ENCODE measurements around the gene ASF1B.

Gene ASF1B

GRCh38 chr19:14156122-14156521 lies 19.7 kb upstream of the ASF1B start:
- no peak overlapping the region for H2AFZ ChIP-seq (ENCODE audit: low read length)
- DNase-seq: no peak
- H3K4me2 ChIP-seq (ENCODE audit: low read depth, low read length): no peak overlapping the region
- no peak overlapping the region for H3K9ac ChIP-seq (ENCODE audit: low read length)
- H3K9me3 ChIP-seq (replicated peaks; ENCODE audit: insufficient read depth, low read length): no peaks in the 10 kb centered on the region
- H3K36me3 ChIP-seq (replicated peaks; ENCODE audit: insufficient read depth, low read length): no peaks in the 10 kb centered on the region
- H4K20me1 ChIP-seq (ENCODE audit: insufficient read depth, low read length): no peaks in the 10 kb centered on the region
- TF ChIP-seq CTCF (IDR thresholded peaks at IDR 0.05; ENCODE audit: low read length) (no peak), EZH2 (optimal IDR thresholded peaks at IDR 0.05; ENCODE audit: low read depth, low read length) (no peak), EZH2phosphoT487 (IDR thresholded peaks at IDR 0.05; ENCODE audit: low read length) (no peak)
- no peaks in the 10 kb centered on the region for H3K4me1 ChIP-seq (ENCODE audit: low read length)
- H3K9me2 ChIP-seq (replicated peaks; ENCODE audit: insufficient read depth, low read length): no peaks in the 10 kb centered on the region
- H3K27ac ChIP-seq (ENCODE audit: low read length): no peak overlapping the region
- H3K27me3 ChIP-seq (replicated peaks; ENCODE audit: insufficient read depth, low read length): peaks cover 29% of the 10 kb centered on the region
- H3K4me3 ChIP-seq (ENCODE audit: low read length): no peak overlapping the region
- H3K79me2 ChIP-seq (ENCODE audit: low read length): no peaks in the 10 kb centered on the region
- H3F3A ChIP-seq (ENCODE audit: insufficient read depth, low read length): no peaks in the 10 kb centered on the region

DNA sequence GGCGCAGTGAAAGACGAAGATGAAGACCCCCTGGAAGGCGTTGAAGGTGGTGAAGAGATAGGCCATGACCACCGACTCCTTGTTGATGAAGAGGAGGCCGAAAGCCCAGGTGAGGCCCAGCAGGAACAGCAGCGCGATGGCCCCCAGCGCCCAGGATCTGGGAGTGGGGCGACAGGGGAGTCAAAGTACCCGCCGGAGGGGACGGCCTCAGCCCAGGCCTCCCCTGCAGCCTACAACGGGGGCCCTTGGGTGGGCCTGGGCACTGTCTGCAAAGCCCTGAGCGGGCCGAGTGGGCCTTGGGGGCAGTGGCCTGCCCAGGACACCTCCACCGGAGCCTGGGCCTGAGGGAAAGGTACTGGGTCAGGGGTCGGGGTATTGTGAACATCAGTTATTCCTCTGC lies 19.0 kb upstream of the ASF1B start:
- Histone ChIP-seq H3K4me2 (ENCODE audit: low read depth, low read length) (no peak overlapping the region), H3K27ac (ENCODE audit: low read length) (no peak overlapping the region), H3K4me3 (ENCODE audit: low read length) (no peak overlapping the region), H3K27me3 (replicated peaks; ENCODE audit: insufficient read depth, low read length) (peaks cover 22% of the 10 kb centered on the region), H3K9ac (ENCODE audit: low read length) (no peak overlapping the region), H3K4me1 (ENCODE audit: low read length) (no peaks in the 10 kb centered on the region), H3K9me3 (replicated peaks; ENCODE audit: insufficient read depth, low read length) (no peaks in the 10 kb centered on the region), H4K20me1 (ENCODE audit: insufficient read depth, low read length) (no peaks in the 10 kb centered on the region), H3F3A (ENCODE audit: insufficient read depth, low read length) (no peaks in the 10 kb centered on the region), H3K36me3 (replicated peaks; ENCODE audit: insufficient read depth, low read length) (no peaks in the 10 kb centered on the region), H3K9me2 (replicated peaks; ENCODE audit: insufficient read depth, low read length) (no peaks in the 10 kb centered on the region), H2AFZ (ENCODE audit: low read length) (no peak overlapping the region), H3K79me2 (ENCODE audit: low read length) (no peaks in the 10 kb centered on the region)
- no peak for DNase-seq
- TF ChIP-seq EZH2 (optimal IDR thresholded peaks at IDR 0.05; ENCODE audit: low read depth, low read length) (no peak), EZH2phosphoT487 (IDR thresholded peaks at IDR 0.05; ENCODE audit: low read length) (no peak), CTCF (IDR thresholded peaks at IDR 0.05; ENCODE audit: low read length) (no peak)

- Histone ChIP-seq H3K4me2 (ENCODE audit: low read depth, low read length) (no peak overlapping the region), H3K36me3 (replicated peaks; ENCODE audit: insufficient read depth, low read length) (no peaks in the 10 kb centered on the region), H3K27ac (ENCODE audit: low read length) (no peak overlapping the region), H4K20me1 (ENCODE audit: insufficient read depth, low read length) (no peaks in the 10 kb centered on the region), H3K9ac (ENCODE audit: low read length) (no peak overlapping the region), H3F3A (ENCODE audit: insufficient read depth, low read length) (0 out of 2 replicates have a peak, but pooled peaks cover 3% of the 10 kb centered on the region), H3K79me2 (ENCODE audit: low read length) (no peaks in the 10 kb centered on the region), H3K9me2 (replicated peaks; ENCODE audit: insufficient read depth, low read length) (no peaks in the 10 kb centered on the region), H3K4me3 (ENCODE audit: low read length) (no peak overlapping the region), H2AFZ (ENCODE audit: low read length) (no peak overlapping the region), H3K4me1 (ENCODE audit: low read length) (peaks cover 12% of the 10 kb centered on the region), H3K9me3 (replicated peaks; ENCODE audit: insufficient read depth, low read length) (no peaks in the 10 kb centered on the region), H3K27me3 (replicated peaks; ENCODE audit: insufficient read depth, low read length) (no peaks in the 10 kb centered on the region)
- TF ChIP-seq EZH2 (optimal IDR thresholded peaks at IDR 0.05; ENCODE audit: low read depth, low read length) (no peak), EZH2phosphoT487 (IDR thresholded peaks at IDR 0.05; ENCODE audit: low read length) (no peak), CTCF (IDR thresholded peaks at IDR 0.05; ENCODE audit: low read length) (no peak)
- no peak for DNase-seq
These were observed 16.3 kb upstream of the ASF1B start for GRCh38 chr19:14152713-14153112.

Data from MM.1S (cell line).